Hypothalamus (tissue), 51 donors: ENCODE measurements around the gene ZNF41.
"Not testable (repeated sequence)": the region's sequence is repeated elsewhere in the genome, so short reads cannot be mapped to it uniquely, and the experiment has no call there.

Experiments
- DNase-seq, 51 donors: peaks; one replicate each; lab custom pipeline; 2025; lab: John Stamatoyannopoulos, UW

ZNF41 gene

GRCh38 chrX:47482512-47483305 lies at the start of gene ZNF41:
ZNF41 (minus strand) TSS chrX:47483222; CDS start chrX:47467481, 15,741 bp downstream.
- DNase-seq = peak in 50 of 51 donors; percentile 4 to 82 (median 55)

DNA sequence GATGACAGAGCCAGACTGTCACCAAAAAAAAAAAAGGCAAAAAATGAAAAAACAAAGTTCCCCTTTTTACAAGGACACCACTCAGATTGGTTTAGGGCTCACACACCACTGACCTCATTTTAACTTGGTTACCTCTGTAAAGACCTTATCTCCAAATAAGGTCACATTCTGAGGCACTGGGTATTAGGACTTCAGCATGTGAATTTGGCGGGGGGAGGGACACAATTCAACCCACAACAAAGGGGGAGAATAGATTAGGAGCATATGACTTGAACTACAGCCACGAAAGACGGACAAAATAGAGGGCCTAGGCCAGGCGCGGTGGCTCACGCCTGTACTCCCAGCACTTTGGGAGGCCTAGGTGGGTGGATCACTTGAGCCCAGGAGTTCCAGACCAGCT lies 47.0 kb upstream of the ZNF41 start:
- DNase-seq = no peak

- DNase-seq = no peak
Observed at GRCh38 chrX:47529548-47529947, 46.5 kb upstream of the ZNF41 start.

DNA sequence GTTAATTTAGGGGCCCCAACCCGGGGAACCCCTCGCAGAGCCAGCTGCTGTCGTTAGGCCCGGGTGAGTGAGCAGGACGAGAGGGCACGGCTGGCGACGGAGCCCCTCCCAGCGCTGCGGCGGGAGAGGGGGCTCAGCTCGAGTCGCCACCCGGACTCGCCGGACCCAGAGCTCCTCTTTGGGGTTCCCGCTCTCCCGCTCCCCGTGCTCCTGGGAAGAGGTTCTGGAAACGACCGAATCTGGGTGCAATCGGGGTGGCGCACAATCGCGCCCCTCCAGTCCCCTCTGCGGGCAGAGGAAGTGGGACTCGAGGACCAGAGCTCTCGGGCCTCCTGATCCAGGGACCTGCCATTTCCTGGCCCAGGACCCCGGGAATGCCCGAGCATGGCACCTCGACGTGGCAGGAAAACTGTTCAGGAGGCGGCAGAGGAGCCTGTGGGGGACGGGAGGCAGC lies 40.7 kb upstream of the ZNF41 start:
- peak in 1 of 51 donors; percentile 14 for DNase-seq

GRCh38 chrX:47523297-47523696 lies 40.3 kb upstream of the ZNF41 start:
- peak; percentile 12 to 84 (median 58) for DNase-seq

GRCh38 chrX:47518144-47518543 lies 35.1 kb upstream of the ZNF41 start:
- DNase-seq = no peak

DNA sequence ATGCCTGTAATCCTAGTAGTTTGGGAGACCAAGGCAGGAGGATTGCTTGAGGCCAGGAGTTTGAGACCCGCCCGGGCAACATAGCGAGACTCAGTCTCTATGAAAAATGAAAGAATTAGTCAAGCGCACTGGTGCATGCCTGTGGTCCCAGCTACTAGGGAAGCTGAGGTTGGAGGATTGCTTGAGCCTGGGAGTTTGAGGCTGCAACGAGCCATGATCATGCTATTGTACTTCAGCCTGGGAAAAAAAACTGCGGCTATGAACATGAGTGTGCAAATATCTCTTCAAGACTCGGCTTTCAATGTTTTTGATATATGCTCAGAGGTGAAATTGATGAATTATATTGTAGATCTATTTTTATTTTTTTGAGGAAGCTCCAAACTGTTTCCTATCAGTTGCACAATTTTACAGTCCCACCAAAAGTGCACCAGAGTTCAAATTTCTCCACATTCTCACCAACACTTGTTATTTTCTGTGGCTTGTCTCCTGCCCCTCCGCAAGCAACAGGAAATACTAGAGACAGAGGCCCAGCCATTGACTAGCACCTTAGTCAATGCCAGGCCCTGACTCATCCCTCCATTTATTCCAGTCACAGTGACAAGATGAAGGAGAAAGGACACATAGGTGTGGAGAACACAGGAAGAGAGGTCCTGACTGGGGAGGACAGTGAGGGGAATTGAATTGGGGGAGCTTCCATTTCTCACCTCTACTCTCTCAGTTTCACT lies 33.1 kb upstream of the ZNF41 start:
- no peak for DNase-seq

- DNase-seq = no peak
Observed at GRCh38 chrX:47514533-47515235, 31.7 kb upstream of the ZNF41 start.

GRCh38 chrX:47513034-47513965 lies 30.3 kb upstream of the ZNF41 start:
- DNase-seq = peak in 2 of 51 donors; percentile 2 to 6

DNA sequence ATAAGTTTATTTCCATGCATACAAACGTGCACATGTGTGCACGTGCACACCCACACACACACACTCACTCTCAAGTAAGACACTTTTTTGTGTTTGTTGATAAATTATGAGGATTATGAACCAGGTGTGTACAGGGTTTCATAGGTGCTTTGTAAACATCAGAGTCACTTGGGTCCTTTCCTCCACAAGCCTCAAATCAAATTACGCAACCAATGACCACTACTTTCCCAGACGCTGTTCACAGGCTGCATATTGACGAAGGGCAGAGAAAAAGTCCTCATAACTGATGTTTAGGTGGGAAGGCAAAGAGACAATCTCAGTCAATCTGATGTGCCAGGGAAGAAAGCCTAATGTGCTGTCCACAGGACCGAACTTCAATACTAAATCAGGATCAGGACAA lies 29.4 kb upstream of the ZNF41 start:
- DNase-seq = not testable (repeated sequence)

DNA sequence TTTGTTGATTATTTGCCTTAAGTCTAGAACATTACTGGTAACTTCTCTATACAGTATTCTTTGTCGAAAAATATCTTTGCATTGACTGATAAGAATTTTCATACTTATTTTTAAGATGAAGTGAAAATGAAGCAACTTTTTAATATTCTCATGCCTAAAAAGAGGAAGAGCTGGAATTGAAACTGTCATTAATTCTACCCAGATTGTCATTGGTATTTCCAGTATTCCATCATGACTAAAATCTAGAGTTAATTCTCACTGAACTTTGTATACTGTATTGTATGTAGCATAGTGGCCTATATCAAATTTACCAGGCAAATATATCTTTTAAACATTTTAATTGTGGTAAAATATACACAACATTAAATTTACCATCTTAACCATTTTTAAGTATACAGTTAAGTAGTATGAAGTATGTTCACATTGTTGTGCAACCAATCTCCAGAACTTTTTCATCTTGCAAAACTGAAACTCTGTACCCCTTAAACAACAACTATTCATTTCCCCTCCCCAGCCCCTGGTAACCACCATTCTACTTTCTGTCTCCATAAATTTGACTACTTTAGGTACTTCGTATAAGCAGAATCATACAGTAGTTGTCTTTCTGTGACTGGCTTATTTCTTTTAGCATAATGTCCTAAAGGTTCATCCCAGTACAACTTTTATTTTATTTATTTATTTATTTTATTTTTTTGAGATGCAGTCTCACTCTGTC lies 24.3 kb upstream of the ZNF41 start:
- no peak for DNase-seq

- DNase-seq = peak in 1 of 51 donors; percentile 7
Observed at GRCh38 chrX:47503151-47503550, 20.1 kb upstream of the ZNF41 start.

DNA sequence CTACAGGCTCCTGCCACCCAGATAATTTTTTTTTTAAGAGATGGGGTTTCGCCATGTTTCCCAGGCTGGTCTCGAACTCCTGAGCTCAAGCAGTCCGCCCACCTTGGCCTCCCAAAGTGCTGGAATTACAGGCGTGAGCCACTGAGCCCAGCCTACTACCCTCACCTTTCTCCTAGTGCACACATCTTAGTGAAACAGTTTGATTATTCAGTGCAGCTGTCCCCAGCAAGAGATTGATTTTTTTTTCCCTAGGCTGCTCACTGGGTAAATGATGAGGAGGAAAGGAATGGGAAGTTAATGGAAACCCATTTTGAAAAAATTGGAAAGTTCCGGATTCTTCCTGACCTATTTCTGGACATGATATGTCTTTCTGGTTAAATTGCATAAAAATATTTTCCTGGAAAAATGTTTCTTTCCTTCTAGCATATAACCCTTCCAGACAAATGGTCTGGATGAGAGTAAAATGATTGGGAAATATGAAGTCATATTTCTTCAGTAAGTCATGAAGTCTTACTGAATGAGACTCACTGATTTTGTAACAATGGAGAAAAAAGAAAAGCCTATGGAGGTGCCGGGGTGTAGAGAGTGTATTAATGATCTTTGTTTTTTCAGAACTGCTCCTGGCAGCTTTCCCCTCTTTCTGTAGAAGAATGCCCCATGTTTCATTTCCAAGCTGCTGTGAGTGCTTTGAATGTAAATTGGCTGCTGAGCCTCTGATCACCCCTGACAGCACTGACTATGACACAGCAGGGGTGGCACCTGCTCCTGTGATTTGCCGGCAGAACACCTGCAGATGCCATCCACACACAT lies 19.5 kb upstream of the ZNF41 start:
- DNase-seq = peak in 7 of 51 donors; percentile 2 to 16 (median 6)

GRCh38 chrX:47501226-47502074 lies 18.4 kb upstream of the ZNF41 start:
- no peak for DNase-seq

- no peak for DNase-seq
Observed at GRCh38 chrX:47500554-47500953, 17.5 kb upstream of the ZNF41 start.

- no peak for DNase-seq
Observed at GRCh38 chrX:47499293-47499692, 16.3 kb upstream of the ZNF41 start.

GRCh38 chrX:47498411-47498810 lies 15.4 kb upstream of the ZNF41 start:
- no peak for DNase-seq
